NAMALWA (cell line): ENCODE measurements around the gene TGFB2.

Experiments
- DNase-seq: peaks from one replicate; pipeline ENCODE4 v3.0.0-alpha.2; 2015; ENCODE audit warnings: low spot score

The TGFB2 gene

DNA sequence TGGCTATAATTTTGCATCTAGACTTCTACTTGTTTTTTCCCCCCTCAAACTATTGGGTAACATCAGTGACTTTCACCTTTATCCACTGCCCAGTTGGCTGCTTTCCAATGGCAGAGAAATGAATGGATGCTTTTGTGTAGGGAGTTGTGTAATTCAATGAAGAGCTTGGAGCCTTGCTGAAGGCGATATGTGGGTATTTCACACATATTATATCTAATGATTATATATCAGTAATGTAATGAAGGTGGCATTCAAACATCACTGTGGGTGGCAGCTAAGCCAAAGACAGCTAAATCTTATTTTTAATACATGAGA, 81.2 kb downstream of the TGFB2 start:
- no peak for DNase-seq

- DNase-seq = no peak
Observed at GRCh38 chr1:218429301-218429700, 84.2 kb downstream of the TGFB2 start.

DNA sequence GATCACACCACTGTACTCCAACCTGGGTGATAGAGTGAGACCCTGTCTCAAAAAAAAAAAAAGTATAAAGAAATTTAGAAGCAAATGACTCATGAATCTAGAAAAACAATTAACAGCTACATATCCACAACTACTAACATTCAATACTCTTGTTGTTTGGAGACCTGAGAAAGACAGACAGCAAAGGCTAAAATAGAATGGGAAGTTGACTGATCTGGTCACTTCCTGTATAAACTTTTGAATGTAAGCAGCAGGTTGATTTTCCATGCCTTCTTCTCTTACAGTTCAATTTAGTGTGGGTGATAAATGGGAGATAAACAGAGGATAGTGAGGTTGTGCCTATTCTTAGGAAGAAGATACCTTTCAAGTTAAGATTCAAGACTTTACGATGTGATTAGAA, 85.2 kb downstream of the TGFB2 start:
- no peak for DNase-seq

DNA sequence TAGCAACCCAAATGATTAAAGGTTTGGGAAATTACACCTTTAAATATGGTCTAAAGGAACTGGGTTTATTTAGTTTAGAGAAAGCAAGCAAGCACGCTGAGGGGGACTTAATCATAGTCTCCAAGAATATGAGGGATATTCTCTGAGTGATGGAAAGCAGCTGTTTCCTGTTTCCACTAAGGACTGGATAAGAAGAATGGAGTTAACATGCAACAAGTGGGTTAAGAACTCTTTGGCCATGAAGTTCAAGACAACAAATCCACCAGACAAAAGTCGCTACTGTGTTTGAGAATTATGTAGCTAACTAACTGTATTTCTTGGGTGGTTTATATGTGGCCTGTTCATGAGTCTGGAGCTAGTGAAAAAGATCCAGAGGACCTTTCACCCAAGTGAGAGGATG, 85.7 kb downstream of the TGFB2 start:
- no peak for DNase-seq

- no peak for DNase-seq
Observed at GRCh38 chr1:218431476-218431875, 86.3 kb downstream of the TGFB2 start.

DNA sequence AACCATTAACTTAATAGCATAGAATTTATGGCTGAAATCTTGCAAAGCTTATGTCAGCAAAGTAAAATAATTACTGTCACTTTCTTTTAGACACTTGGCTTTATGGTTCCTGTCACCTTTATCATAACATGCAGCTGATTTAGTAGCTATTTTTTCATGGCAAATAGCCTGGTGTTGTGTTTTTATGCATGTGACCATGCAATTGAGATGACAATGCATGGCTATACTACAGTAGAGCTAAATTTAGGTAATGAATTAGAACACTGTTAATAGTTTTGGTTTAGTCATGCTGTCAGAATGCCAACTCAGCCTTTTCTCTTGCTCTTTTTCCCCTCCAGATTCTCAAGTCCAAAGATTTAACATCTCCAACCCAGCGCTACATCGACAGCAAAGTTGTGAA, 88.6 kb downstream of the TGFB2 start:
- no peak for DNase-seq

DNA sequence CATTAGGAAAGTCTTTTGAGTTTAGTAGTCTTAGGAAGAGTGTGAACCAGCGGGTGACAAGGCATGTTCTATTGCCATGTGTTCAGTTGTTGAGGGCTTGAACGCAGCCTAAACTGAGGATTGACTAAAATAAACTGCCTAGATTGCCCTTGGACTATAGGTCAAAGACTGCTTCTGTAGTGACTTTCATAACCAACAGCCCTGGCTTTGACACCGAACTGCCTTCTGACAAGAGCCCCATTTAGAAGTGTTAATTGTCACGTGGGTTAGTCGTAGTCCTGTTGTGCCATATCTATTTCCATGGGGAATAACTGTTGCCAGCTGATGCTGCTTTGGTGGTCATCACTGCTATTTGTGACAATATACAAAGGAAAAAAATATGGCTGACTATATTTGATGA, 90.4 kb downstream of the TGFB2 start:
- no peak for DNase-seq

DNA sequence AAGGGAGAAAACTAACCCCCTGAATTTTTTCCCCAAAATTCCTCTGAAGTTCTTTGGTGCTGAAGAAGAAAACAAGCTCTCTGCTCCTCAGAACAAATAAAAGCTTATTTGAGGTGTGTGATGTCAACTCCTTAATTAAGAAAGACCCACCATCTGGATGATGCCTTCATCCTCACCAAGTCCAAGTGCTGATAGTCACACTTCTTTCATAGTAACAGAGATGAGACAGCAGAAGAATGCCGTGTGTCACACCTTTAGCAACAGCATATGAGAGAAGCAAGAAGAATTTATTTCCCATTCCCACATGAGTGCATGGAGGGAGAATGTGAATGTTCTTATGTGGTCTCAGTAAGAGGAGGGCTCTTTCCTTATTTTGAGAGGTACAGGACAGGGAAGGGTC, 91.2 kb downstream of the TGFB2 start:
- no peak for DNase-seq

- no peak for DNase-seq
Observed at GRCh38 chr1:218436997-218437396, 91.9 kb downstream of the TGFB2 start.

- DNase-seq = no peak
Observed at GRCh38 chr1:218439541-218440295, 94.6 kb downstream of the TGFB2 start.

DNA sequence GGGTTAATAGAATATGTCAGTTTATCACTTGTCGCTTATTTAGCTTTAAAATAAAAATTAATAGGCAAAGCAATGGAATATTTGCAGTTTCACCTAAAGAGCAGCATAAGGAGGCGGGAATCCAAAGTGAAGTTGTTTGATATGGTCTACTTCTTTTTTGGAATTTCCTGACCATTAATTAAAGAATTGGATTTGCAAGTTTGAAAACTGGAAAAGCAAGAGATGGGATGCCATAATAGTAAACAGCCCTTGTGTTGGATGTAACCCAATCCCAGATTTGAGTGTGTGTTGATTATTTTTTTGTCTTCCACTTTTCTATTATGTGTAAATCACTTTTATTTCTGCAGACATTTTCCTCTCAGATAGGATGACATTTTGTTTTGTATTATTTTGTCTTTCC, 98.1 kb downstream of the TGFB2 start:
- no peak for DNase-seq

DNA sequence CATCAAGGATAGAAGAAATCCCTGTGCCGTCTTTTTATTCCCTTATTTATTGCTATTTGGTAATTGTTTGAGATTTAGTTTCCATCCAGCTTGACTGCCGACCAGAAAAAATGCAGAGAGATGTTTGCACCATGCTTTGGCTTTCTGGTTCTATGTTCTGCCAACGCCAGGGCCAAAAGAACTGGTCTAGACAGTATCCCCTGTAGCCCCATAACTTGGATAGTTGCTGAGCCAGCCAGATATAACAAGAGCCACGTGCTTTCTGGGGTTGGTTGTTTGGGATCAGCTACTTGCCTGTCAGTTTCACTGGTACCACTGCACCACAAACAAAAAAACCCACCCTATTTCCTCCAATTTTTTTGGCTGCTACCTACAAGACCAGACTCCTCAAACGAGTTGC, 99.0 kb downstream of the TGFB2 start:
- no peak for DNase-seq

- DNase-seq = no peak
Observed at GRCh38 chr1:218444588-218444987, 99.5 kb downstream of the TGFB2 start.

DNA sequence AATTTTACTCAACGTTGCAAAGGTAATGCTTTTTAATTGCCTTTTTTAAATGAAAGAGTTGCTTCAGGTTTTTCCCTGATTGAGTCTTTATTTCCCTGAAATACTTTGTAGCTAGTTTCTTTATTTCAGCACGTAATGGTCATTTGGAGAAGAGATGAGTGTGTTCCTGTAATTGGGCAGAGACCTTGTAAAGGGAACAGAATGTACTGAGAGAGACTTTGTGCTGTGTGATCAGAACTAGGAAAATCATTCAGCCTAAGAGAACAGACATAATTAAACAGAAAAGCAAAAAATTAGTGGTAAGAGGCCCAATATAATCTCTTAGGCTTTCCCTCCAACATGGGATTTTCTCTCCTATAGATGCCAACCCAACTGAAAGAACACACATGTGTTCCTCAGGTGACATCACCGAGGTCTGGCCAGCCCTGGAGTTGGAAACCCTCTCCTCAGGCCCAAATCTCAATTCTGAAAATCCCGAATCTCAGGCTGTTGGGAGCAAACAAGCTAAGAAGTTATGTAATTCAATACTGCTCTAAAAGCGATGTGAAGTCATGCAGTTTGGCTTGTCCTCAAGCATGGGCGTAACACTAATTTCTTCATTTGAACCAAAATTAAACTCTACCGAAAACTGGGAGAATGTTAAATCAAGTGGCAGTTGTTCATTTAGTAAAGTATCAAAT, 102.0 kb downstream of the TGFB2 start:
- no peak for DNase-seq

DNA sequence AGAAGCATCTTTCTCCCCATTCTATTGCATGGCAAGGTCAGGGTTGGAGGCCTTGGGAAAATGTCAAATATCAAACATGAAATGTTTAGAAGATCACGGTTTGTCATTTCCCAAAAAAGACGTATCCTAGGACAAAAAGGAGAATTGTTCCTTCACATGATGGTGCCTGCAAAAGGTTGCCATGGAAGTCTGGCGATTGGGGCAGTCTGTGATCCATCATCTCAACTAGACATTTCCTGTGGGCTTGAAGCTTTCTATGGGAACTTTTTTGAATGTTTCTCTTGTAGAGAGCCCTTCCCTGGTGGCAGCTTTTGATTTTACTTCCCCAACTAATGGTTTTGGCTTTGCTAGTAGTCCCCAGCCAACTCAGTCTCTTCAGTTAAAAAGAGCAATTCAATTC, 106.3 kb downstream of the TGFB2 start:
- no peak for DNase-seq

GRCh38 chr1:218454700-218455282, 109.7 kb downstream of the TGFB2 start:
- DNase-seq = no peak

- DNase-seq = peak; percentile 55
Observed at GRCh38 chr1:218456444-218456843, 111.3 kb downstream of the TGFB2 start.

DNA sequence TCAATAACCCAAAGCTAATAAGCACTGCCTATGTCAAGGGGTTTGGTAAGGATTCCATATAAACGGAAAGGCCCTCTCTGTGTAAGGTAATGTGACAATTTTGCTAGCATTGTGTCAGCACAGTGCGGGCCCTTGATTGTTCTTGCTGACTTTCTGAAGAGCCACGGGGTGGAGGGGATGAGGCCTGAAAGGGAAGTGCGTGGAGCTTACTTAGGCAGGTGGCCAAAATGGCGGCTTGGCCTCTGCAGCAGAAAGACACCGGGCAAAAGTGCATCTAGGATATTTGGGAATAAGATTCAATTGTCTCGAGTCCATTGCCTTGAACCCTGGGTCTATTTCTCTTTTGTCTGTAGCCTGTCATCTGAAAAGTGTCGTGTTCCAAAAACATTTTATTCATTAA, 114.3 kb downstream of the TGFB2 start:
- DNase-seq = no peak

- DNase-seq = no peak
Observed at GRCh38 chr1:218459878-218460711, 115.0 kb downstream of the TGFB2 start.

DNA sequence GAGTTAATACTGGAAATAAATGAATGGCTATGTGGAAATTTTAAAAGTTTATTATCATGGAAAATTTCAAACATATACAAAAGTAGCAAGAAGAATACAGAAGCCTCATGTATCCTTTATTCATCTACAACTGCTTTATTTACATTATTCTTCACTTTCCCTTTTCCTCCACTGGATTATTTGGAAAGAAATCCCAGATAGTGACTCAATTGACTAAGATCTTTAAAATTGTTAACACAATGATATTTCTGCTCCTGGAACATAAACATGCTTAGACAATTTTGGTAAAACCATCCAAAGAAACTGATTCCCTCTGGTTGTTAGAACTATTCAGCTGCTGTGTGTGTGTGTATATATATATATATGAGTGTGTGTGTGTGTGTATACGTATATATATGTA, 116.2 kb downstream of the TGFB2 start:
- no peak for DNase-seq

- DNase-seq = no peak
Observed at GRCh38 chr1:218462116-218462515, 117.0 kb downstream of the TGFB2 start.

GRCh38 chr1:218462587-218462986, 117.5 kb downstream of the TGFB2 start:
- DNase-seq = no peak
